IMR-90 (cell line): ENCODE measurements around the gene PRRC2B. TPM values are rescaled to one million over a fixed set of nuclear protein-coding genes. Genes with fewer than 3 reads are reported as not detected.

Source experiments
- ATAC-seq: fragments of 200-7000 bp; cut with Tn5 transposase; 2 replicates; pipeline ENCODE4 v1.9.1; 2020; ENCODE audit warnings: low read depth, mild to moderate bottlenecking, moderate library complexity
- BruUV-seq: library from RNA; stranded (reverse); fragments of 400-500 nt; replicated peaks from 2 replicates; lab custom pipeline; 2021; lab: Mats Ljungman, UMichigan
- CTCF ChIA-PET: fragments of 300-600 bp; formaldehyde crosslinking; extraction: SDS; loops from one replicate; lab custom pipeline; 2021; ENCODE audit warnings: antibody characterized with exemption; lab: Yijun Ruan, JAX
- POLR2A ChIA-PET: fragments of 300-600 bp; sonication (Branson Sonifier 250); formaldehyde crosslinking; loops from one replicate; lab custom pipeline; 2022; ENCODE audit warnings: antibody characterized with exemption; ENCODE audit not compliant: unreplicated experiment; lab: Charles Lee
- DNase-seq: peaks from one replicate; pipeline ENCODE4 v3.0.0; 2013
- H2AFZ ChIP-seq: replicated peaks from 2 replicates; pipeline ENCODE3; 2013; ENCODE audit warnings: low read length, mild to moderate bottlenecking; ENCODE audit not compliant: poor library complexity
- H2AK5ac ChIP-seq: 2 replicates; pipeline ENCODE4 v1.6.1; 2013; ENCODE audit warnings: low read depth, low read length, inconsistent platforms
- H2AK9ac ChIP-seq: replicated peaks from 2 replicates; pipeline ENCODE3; 2013; ENCODE audit warnings: mild to moderate bottlenecking, low read depth, low read length, moderate library complexity; ENCODE audit not compliant: poor library complexity
- H2BK120ac ChIP-seq: 2 replicates; pipeline ENCODE4 v1.6.1; 2013; ENCODE audit warnings: low read depth, low read length, inconsistent platforms
- H2BK15ac ChIP-seq: 3 replicates; pipeline ENCODE4 v1.6.1; 2013; ENCODE audit warnings: low read depth, low read length, inconsistent platforms
- H2BK20ac ChIP-seq: 2 replicates; pipeline ENCODE4 v1.6.1; 2013; ENCODE audit warnings: low read depth, mild to moderate bottlenecking, inconsistent platforms, low read length, moderate library complexity
- H2BK5ac ChIP-seq: 2 replicates; pipeline ENCODE4 v1.6.1; 2013; ENCODE audit warnings: mild to moderate bottlenecking, low read depth, low read length, inconsistent platforms; ENCODE audit not compliant: poor library complexity, severe bottlenecking
- H3K14ac ChIP-seq: replicated peaks from 2 replicates; pipeline ENCODE4 v1.6.1; 2013; ENCODE audit warnings: low read depth, low read length, inconsistent platforms
- H3K18ac ChIP-seq: 2 replicates; pipeline ENCODE4 v1.6.1; 2013; ENCODE audit warnings: low read depth, low read length, control low read depth
- H3K23ac ChIP-seq: 2 replicates; pipeline ENCODE4 v1.6.1; 2013; ENCODE audit warnings: low read depth, low read length, inconsistent platforms
- H3K27ac ChIP-seq: 2 replicates; pipeline ENCODE4 v1.5.1; 2013; ENCODE audit warnings: mild to moderate bottlenecking, control low read depth, low read length; ENCODE audit not compliant: insufficient read depth
- H3K27me3 ChIP-seq: 2 replicates; pipeline ENCODE4 v1.6.1; 2013; ENCODE audit warnings: low read length; ENCODE audit not compliant: control insufficient read depth, insufficient read depth
- H3K36me3 ChIP-seq: 2 replicates; pipeline ENCODE4 v1.6.1; 2013; ENCODE audit warnings: low read length, mixed read lengths; ENCODE audit not compliant: control insufficient read depth, insufficient read depth
- H3K4ac ChIP-seq: 2 replicates; pipeline ENCODE4 v1.6.1; 2013; ENCODE audit warnings: low read depth, low read length, inconsistent platforms
- H3K4me1 ChIP-seq: 2 replicates; pipeline ENCODE4 v1.6.1; 2013; ENCODE audit warnings: low read length, mixed read lengths; ENCODE audit not compliant: control insufficient read depth, insufficient read depth
- H3K4me2 ChIP-seq: 2 replicates; pipeline ENCODE4 v1.6.1; 2013; ENCODE audit warnings: low read depth, mild to moderate bottlenecking, control low read depth, low read length, moderate library complexity
- H3K4me3 ChIP-seq: 2 replicates; pipeline ENCODE4 v1.5.1; 2013; ENCODE audit warnings: low read depth, mild to moderate bottlenecking, control low read depth, low read length, moderate library complexity; ENCODE audit not compliant: insufficient read depth
- H3K56ac ChIP-seq: 2 replicates; pipeline ENCODE4 v1.6.1; 2013; ENCODE audit warnings: low read length, inconsistent platforms; ENCODE audit not compliant: insufficient read depth; ENCODE audit errors: extremely low read depth
- H3K79me1 ChIP-seq, 2 experiments: 2 replicates each; pipeline ENCODE4 v1.6.1; 2013; ENCODE audit warnings: low read length in 2 of 2, inconsistent platforms in 1 of 2, low read depth in 1 of 2
- H3K9ac ChIP-seq: 2 replicates; pipeline ENCODE4 v1.6.1; 2013; ENCODE audit warnings: low read depth, low read length, control low read depth
- H3K9me1 ChIP-seq: 2 replicates; pipeline ENCODE4 v1.6.1; 2013; ENCODE audit warnings: low read length, inconsistent platforms; ENCODE audit not compliant: insufficient read depth
- H3K9me3 ChIP-seq: 2 replicates; pipeline ENCODE4 v1.6.1; 2013; ENCODE audit warnings: low read length; ENCODE audit not compliant: control insufficient read depth, insufficient read depth
- H4K20me1 ChIP-seq: 2 replicates; pipeline ENCODE4 v1.6.1; 2013; ENCODE audit warnings: low read length, inconsistent platforms; ENCODE audit not compliant: insufficient read depth
- H4K5ac ChIP-seq: 2 replicates; pipeline ENCODE4 v1.6.1; 2013; ENCODE audit warnings: mild to moderate bottlenecking, low read depth, low read length, control low read depth
- H4K8ac ChIP-seq, 2 experiments: 2 replicates each; pipeline ENCODE4 v1.6.1; 2013; ENCODE audit warnings: low read depth in 2 of 2, low read length in 2 of 2, control low read depth in 1 of 2, inconsistent platforms in 1 of 2
- H4K91ac ChIP-seq: 2 replicates; pipeline ENCODE4 v1.6.1; 2013; ENCODE audit warnings: low read depth, low read length, inconsistent platforms; ENCODE audit not compliant: insufficient read depth
- MAZ ChIP-seq: IDR thresholded peaks from 2 replicates; pipeline ENCODE4 v1.6.1; 2012; ENCODE audit warnings: low read depth, mild to moderate bottlenecking, low read length, improper control_type of control experiment, moderate library complexity, borderline replicate concordance
- WGBS, 2 experiments: methylation state at CpG; one replicate each; pipeline versions ENCODE4 v1.1.5 to v1.1.7; 2013; ENCODE audit warnings: missing lambda C conversion rate in 2 of 2; ENCODE audit not compliant: insufficient read length in 1 of 2; ENCODE audit errors: extremely low coverage in 2 of 2; 5-methylcytosine and 5-hydroxymethylcytosine counted together
- dilution Hi-C: fragments of 300-500 bp; cut with HindIII; formaldehyde crosslinking; loops from one replicate; pipeline ENCODE4 v1.14.3; 2018; ENCODE audit warnings: low sequenced_read_pairs; ENCODE audit not compliant: unreplicated experiment
- in situ Hi-C: fragments of 300-500 bp; cut with MboI; formaldehyde crosslinking; loops from 3 replicates; pipeline ENCODE4 v1.14.3; 2019; ENCODE audit warnings: low sequenced_read_pairs, inconsistent platforms, mixed read lengths
- intact Hi-C: fragments of 100-400 bp; cut with micrococcal nuclease; formaldehyde crosslinking; loops from 2 replicates; pipeline ENCODE4 v1.10.0; 2022
- polyA plus RNA-seq, 3 experiments: library from polyadenylated mRNA; depleted of rRNA; stranded (reverse); fragments of >200 nt; gene quantifications; 2 replicates each; pipeline ENCODE4 v1.2.3, GENCODE V29; 2012; ENCODE audit warnings: low replicate concordance in 1 of 3
- total RNA-seq: library from RNA; depleted of rRNA; stranded (reverse); fragments of >200 nt; gene quantifications from 2 replicates; pipeline ENCODE4 v1.2.3, GENCODE V29; 2012
- TF ChIP-seq, protein P1 (sequence below): fragments of 150-350 bp; IDR thresholded peaks from 2 replicates; pipeline ENCODE4 v1.6.1; 2016; ENCODE audit warnings: low read depth, mild to moderate bottlenecking, low read length, moderate library complexity, borderline replicate concordance
- TF ChIP-seq, protein P2 (sequence below): fragments of 150-350 bp; IDR thresholded peaks from 2 replicates; pipeline ENCODE4 v1.6.1; 2017; ENCODE audit warnings: mild to moderate bottlenecking, antibody characterized with exemption, low read length, low read depth

The PRRC2B gene
- total and polyA plus RNA-seq, 2 of the 4 experiments (the other 2 are of a cell fraction), result 19.4 to 39.1 TPM

DNA sequence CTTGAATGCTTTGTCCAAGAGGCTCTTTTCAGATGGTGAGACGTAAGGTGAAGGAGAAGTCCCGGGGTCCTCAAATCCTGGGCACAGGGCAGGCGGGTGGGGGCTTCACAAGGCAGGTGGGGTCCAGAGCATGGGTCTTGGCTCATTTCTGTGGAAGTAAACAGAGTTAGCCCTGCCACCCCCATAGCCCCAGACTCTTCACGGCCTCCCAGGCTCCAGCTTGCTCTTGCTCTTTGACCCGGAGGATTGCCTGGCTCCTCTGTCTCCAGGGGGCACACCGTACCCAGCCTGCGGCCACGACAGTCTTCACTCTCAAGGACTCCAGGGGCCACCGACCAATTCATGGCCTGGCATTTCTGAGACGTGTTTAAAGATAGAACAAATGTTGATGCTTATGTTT is 80.0 kb downstream of the PRRC2B start:
- H4K91ac ChIP-seq, result no peak overlapping the region
- POLR2A ChIA-PET, result no interaction called here
- CTCF ChIA-PET, result interaction anchor here (0.7 kb wide), 1 partner anchor 124 kb away, joined by 3 read pairs; no protein-coding TSS in a partner anchor
- H4K20me1 ChIP-seq, result peaks cover 73% of the 10 kb centered on the region
- H3K14ac ChIP-seq, result no peak overlapping the region
- H3K36me3 ChIP-seq, result peaks cover 80% of the 10 kb centered on the region
- no peak overlapping the region for H2AFZ ChIP-seq
- no peaks in the 10 kb centered on the region for H3K4me1 ChIP-seq
- H3K9me3 ChIP-seq, result no peaks in the 10 kb centered on the region
- H3K4me2 ChIP-seq, result no peak overlapping the region
- no peak overlapping the region for H2BK15ac ChIP-seq
- H3K9me1 ChIP-seq, result no peaks in the 10 kb centered on the region
- ATAC-seq, result no peak
- no peak overlapping the region for H3K9ac ChIP-seq
- no peak overlapping the region for H2BK20ac ChIP-seq
- H2BK5ac ChIP-seq, result no peak overlapping the region
- H3K56ac ChIP-seq, result no peak overlapping the region
- no peak overlapping the region for H3K18ac ChIP-seq
- H4K5ac ChIP-seq, result no peak overlapping the region
- no peak for DNase-seq
- TF ChIP-seq, protein P1, sequence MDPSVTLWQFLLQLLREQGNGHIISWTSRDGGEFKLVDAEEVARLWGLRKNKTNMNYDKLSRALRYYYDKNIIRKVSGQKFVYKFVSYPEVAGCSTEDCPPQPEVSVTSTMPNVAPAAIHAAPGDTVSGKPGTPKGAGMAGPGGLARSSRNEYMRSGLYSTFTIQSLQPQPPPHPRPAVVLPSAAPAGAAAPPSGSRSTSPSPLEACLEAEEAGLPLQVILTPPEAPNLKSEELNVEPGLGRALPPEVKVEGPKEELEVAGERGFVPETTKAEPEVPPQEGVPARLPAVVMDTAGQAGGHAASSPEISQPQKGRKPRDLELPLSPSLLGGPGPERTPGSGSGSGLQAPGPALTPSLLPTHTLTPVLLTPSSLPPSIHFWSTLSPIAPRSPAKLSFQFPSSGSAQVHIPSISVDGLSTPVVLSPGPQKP, result no peak
- TF ChIP-seq MAZ, result no peak
- TF ChIP-seq, protein P2, sequence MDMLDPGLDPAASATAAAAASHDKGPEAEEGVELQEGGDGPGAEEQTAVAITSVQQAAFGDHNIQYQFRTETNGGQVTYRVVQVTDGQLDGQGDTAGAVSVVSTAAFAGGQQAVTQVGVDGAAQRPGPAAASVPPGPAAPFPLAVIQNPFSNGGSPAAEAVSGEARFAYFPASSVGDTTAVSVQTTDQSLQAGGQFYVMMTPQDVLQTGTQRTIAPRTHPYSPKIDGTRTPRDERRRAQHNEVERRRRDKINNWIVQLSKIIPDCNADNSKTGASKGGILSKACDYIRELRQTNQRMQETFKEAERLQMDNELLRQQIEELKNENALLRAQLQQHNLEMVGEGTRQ, result no peak
- H3K79me1 ChIP-seq, result peaks cover 31 to 39% of the 10 kb centered on the region in 2 experiments
- WGBS, 2 experiments, result 93% methylated on average over 3 of the region's 10 CpGs; no CpG with 5 or more reads in 1 of the 2 experiments
- no peak overlapping the region for H2BK120ac ChIP-seq
- H3K27me3 ChIP-seq, result no peaks in the 10 kb centered on the region
- intact Hi-C loops (loop anchor here (10.0 kb wide), 1 partner anchor 329 kb away; no protein-coding TSS in a partner anchor), in situ Hi-C loops (no loop called here), dilution Hi-C loops (no loop called here)
- no peak overlapping the region for H2AK5ac ChIP-seq
- H2AK9ac ChIP-seq, result no peak overlapping the region
- no peak overlapping the region for H3K23ac ChIP-seq
- no peak overlapping the region for H3K27ac ChIP-seq
- no peak overlapping the region for H3K4me3 ChIP-seq
- no TSS peak for BruUV-seq
- no peak overlapping the region for H3K4ac ChIP-seq
- no peak overlapping the region for H4K8ac ChIP-seq
